CD14-positive monocyte (primary cell): ENCODE results near the gene NLGN4Y. TPM values are rescaled to one million over a fixed set of nuclear protein-coding genes. Genes with fewer than 3 reads are reported as not detected.

ENCODE experiments used
- DNase-seq, 3 donors: peaks; one replicate each; pipeline ENCODE4 v3.0.0-alpha.2; 2011 to 2022
- H2AFZ ChIP-seq: 2 replicates; pipeline ENCODE4 v1.6.0; 2012; ENCODE audit warnings: mild to moderate bottlenecking, low read depth, low read length, inconsistent platforms; ENCODE audit not compliant: insufficient read depth, poor library complexity, severe bottlenecking
- H3K27ac ChIP-seq, 2 donors: 1 replicate in 1 of 2; 2 replicates in 1 of 2; pipeline ENCODE4 v1.5.1; 2012 to 2013; ENCODE audit warnings: low read length in 2 of 2, control low read depth in 1 of 2, inconsistent platforms in 1 of 2, low read depth in 1 of 2, mild to moderate bottlenecking in 1 of 2
- H3K27me3 ChIP-seq, 2 donors: one replicate each; pipeline versions ENCODE4 v1.6.0 to v1.6.1; 2011 to 2013; ENCODE audit warnings: low read length in 2 of 2; ENCODE audit not compliant: control insufficient read depth in 2 of 2, insufficient read depth in 2 of 2
- H3K36me3 ChIP-seq, 2 donors: replicated peaks in 1 of 2; 1 replicate in 1 of 2; 2 replicates in 1 of 2; pipeline versions ENCODE4 v1.5.1 to v1.6.1; 2012 to 2013; ENCODE audit warnings: low read length in 2 of 2, control low read depth in 1 of 2, inconsistent platforms in 1 of 2, mild to moderate bottlenecking in 1 of 2; ENCODE audit not compliant: insufficient read depth in 2 of 2, control insufficient read depth in 1 of 2
- H3K4me1 ChIP-seq, 2 donors: 1 replicate in 1 of 2; 2 replicates in 1 of 2; pipeline versions ENCODE4 v1.5.1 to v1.6.1; 2012 to 2013; ENCODE audit warnings: low read length in 2 of 2, control low read depth in 1 of 2, inconsistent platforms in 1 of 2, mild to moderate bottlenecking in 1 of 2, moderate library complexity in 1 of 2; ENCODE audit not compliant: insufficient read depth in 2 of 2, control insufficient read depth in 1 of 2
- H3K4me2 ChIP-seq: replicated peaks from 2 replicates; pipeline ENCODE3; 2012; ENCODE audit warnings: low read length, moderate library complexity, mild to moderate bottlenecking; ENCODE audit not compliant: poor library complexity, severe bottlenecking; ENCODE audit errors: extremely low read depth
- H3K4me3 ChIP-seq, 3 experiments: fragments of 200-600 bp in 1 of 3; sonication (generic) in 1 of 3; replicated peaks in 1 of 3; 1 replicate in 2 of 3; 2 replicates in 1 of 3; pipeline ENCODE4 v1.5.1; 2011 to 2013; ENCODE audit warnings: low read length in 3 of 3, mild to moderate bottlenecking in 3 of 3, control low read depth in 2 of 3, low read depth in 2 of 3, inconsistent platforms in 1 of 3, moderate library complexity in 1 of 3
- H3K79me2 ChIP-seq: 2 replicates; pipeline ENCODE4 v1.6.0; 2012; ENCODE audit warnings: mild to moderate bottlenecking, control low read depth, inconsistent platforms, low read length, moderate library complexity; ENCODE audit not compliant: insufficient read depth
- H3K9ac ChIP-seq: 2 replicates; pipeline ENCODE4 v1.6.0; 2017; ENCODE audit warnings: low read length, mild to moderate bottlenecking; ENCODE audit not compliant: insufficient read depth, poor library complexity, severe bottlenecking
- H3K9me3 ChIP-seq, 2 donors: replicated peaks in 1 of 2; 1 replicate in 1 of 2; 2 replicates in 1 of 2; pipeline versions ENCODE4 v1.5.1 to v1.6.1; 2012 to 2013; ENCODE audit warnings: low read length in 2 of 2, control low read depth in 1 of 2; ENCODE audit not compliant: control insufficient read depth in 1 of 2, insufficient read depth in 1 of 2
- H4K20me1 ChIP-seq: 2 replicates; pipeline ENCODE4 v1.6.0; 2012; ENCODE audit warnings: mild to moderate bottlenecking, low read length, control low read depth, moderate library complexity; ENCODE audit not compliant: insufficient read depth
- H3K27ac Mint-ChIP-seq, 7 donors: one replicate each; pipeline ENCODE4 v1.8.0; 2020; ENCODE audit warnings: mild to moderate bottlenecking in 7 of 7, mixed read lengths in 7 of 7, moderate library complexity in 6 of 7, inconsistent platforms in 2 of 7
- H3K27me3 Mint-ChIP-seq, 3 donors: one replicate each; pipeline ENCODE4 v1.8.0; 2021 to 2022; ENCODE audit warnings: low read depth in 3 of 3, mild to moderate bottlenecking in 3 of 3, mixed read lengths in 3 of 3, moderate library complexity in 3 of 3, inconsistent platforms in 1 of 3
- H3K36me3 Mint-ChIP-seq, 2 donors: one replicate each; pipeline ENCODE4 v1.8.0; 2020; ENCODE audit warnings: mixed read lengths in 2 of 2, inconsistent platforms in 1 of 2, mild to moderate bottlenecking in 1 of 2
- H3K4me1 Mint-ChIP-seq: one replicate; pipeline ENCODE4 v1.8.0; 2020; ENCODE audit warnings: mild to moderate bottlenecking, mixed read lengths
- H3K4me3 Mint-ChIP-seq, 2 donors: one replicate each; pipeline ENCODE4 v1.8.0; 2020; ENCODE audit warnings: mild to moderate bottlenecking in 2 of 2, mixed read lengths in 2 of 2, moderate library complexity in 1 of 2
- H3K9me3 Mint-ChIP-seq, 7 donors: one replicate each; pipeline ENCODE4 v1.8.0; 2020 to 2022; ENCODE audit warnings: mixed read lengths in 7 of 7, mild to moderate bottlenecking in 6 of 7, moderate library complexity in 6 of 7, inconsistent platforms in 2 of 7
- WGBS: methylation state at CpG from one replicate; pipeline ENCODE4 v1.1.5; 2013; ENCODE audit warnings: missing lambda C conversion rate; ENCODE audit not compliant: insufficient coverage; 5-methylcytosine and 5-hydroxymethylcytosine counted together
- intact Hi-C, 2 donors: fragments of 100-400 bp; cut with micrococcal nuclease; formaldehyde crosslinking; loops; one replicate each; pipeline versions ENCODE4 v1.15.0 to v1.15.1; 2023
- polyA plus RNA-seq, 3 donors: library from polyadenylated mRNA; depleted of rRNA in 1 of 3; unstranded in 2 of 3; stranded (reverse) in 1 of 3; fragments of 300-500 nt in 2 of 3; fragments of >200 nt in 1 of 3; fragmentation: Illumina TruSeq in 2 of 3; gene quantifications; 1 replicate in 2 of 3; 2 replicates in 1 of 3; pipeline ENCODE4 v1.2.3, GENCODE V29; 2012 to 2021
- TF ChIP-seq, protein P1 (sequence below): fragments of 200-600 bp; IDR thresholded peaks from one replicate; pipeline ENCODE4 v1.8.0; 2022; ENCODE audit warnings: antibody characterized with exemption, mild to moderate bottlenecking

Gene NLGN4Y
- polyA plus RNA-seq, 3 donors: not detected

- intact Hi-C loops: no loop called here
- TF ChIP-seq, protein P1, sequence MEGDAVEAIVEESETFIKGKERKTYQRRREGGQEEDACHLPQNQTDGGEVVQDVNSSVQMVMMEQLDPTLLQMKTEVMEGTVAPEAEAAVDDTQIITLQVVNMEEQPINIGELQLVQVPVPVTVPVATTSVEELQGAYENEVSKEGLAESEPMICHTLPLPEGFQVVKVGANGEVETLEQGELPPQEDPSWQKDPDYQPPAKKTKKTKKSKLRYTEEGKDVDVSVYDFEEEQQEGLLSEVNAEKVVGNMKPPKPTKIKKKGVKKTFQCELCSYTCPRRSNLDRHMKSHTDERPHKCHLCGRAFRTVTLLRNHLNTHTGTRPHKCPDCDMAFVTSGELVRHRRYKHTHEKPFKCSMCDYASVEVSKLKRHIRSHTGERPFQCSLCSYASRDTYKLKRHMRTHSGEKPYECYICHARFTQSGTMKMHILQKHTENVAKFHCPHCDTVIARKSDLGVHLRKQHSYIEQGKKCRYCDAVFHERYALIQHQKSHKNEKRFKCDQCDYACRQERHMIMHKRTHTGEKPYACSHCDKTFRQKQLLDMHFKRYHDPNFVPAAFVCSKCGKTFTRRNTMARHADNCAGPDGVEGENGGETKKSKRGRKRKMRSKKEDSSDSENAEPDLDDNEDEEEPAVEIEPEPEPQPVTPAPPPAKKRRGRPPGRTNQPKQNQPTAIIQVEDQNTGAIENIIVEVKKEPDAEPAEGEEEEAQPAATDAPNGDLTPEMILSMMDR: no peak
- H4K20me1 ChIP-seq: no peaks in the 10 kb centered on the region
Measured at GRCh38 chrY:14818452-14818851, 294.1 kb downstream of the NLGN4Y start.

GRCh38 chrY:14822201-14822600 lies 297.9 kb downstream of the NLGN4Y start:
- peaks cover 0 to 1% (median 0%) of the 10 kb centered on the region in 3 donors for H3K27me3 Mint-ChIP-seq
- H3K27ac ChIP-seq: no peak overlapping the region

More at GRCh38 chrY:14818452-14818851, 294.1 kb downstream of the NLGN4Y start:
- Mint-ChIP-seq H3K27me3 (no peaks in the 10 kb centered on the region), H3K36me3 (no peaks in the 10 kb centered on the region), H3K4me1 (no peaks in the 10 kb centered on the region), H3K4me3 (no peak overlapping the region), H3K9me3 (peaks cover 0 to 2% (median 0%) of the 10 kb centered on the region in 7 donors), H3K27ac (no peak overlapping the region)
- H2AFZ ChIP-seq: no peak overlapping the region
- H3K27ac ChIP-seq: no peak overlapping the region
- no peaks in the 10 kb centered on the region for H3K4me1 ChIP-seq
- H3K36me3 ChIP-seq: no peaks in the 10 kb centered on the region
- no peaks in the 10 kb centered on the region for H3K27me3 ChIP-seq
- no peaks in the 10 kb centered on the region for H3K9me3 ChIP-seq
- no peak overlapping the region for H3K9ac ChIP-seq
- H3K4me3 ChIP-seq: no peak overlapping the region
- DNase-seq: no peak
- no peak overlapping the region for H3K4me2 ChIP-seq
- no peaks in the 10 kb centered on the region for H3K79me2 ChIP-seq

More at GRCh38 chrY:14822201-14822600, 297.9 kb downstream of the NLGN4Y start:
- no peak for DNase-seq
- Mint-ChIP-seq H3K4me3 (no peak overlapping the region), H3K36me3 (no peaks in the 10 kb centered on the region), H3K9me3 (peaks cover 0 to 2% (median 0%) of the 10 kb centered on the region in 7 donors), H3K4me1 (no peaks in the 10 kb centered on the region), H3K27ac (no peak overlapping the region)
- Histone ChIP-seq H3K9me3 (no peaks in the 10 kb centered on the region), H3K4me1 (no peaks in the 10 kb centered on the region), H3K9ac (no peak overlapping the region), H4K20me1 (no peaks in the 10 kb centered on the region), H3K79me2 (no peaks in the 10 kb centered on the region), H3K36me3 (no peaks in the 10 kb centered on the region), H3K4me2 (no peak overlapping the region), H3K4me3 (no peak overlapping the region), H2AFZ (no peak overlapping the region), H3K27me3 (no peaks in the 10 kb centered on the region)
- no CpG with 5 or more reads among the region's 2 CpGs for WGBS
- TF ChIP-seq, protein P1: no peak
- intact Hi-C loops: no loop called here
